ENCODE measurements around the gene HSPG2.
"Not testable (repeated sequence)": the region's sequence is repeated elsewhere in the genome, so short reads cannot be mapped to it uniquely, and the experiment has no call there.

HSPG2 gene

GRCh38 chr1:21955501-21956281 lies 18.6 kb upstream of the HSPG2 start:
- no peak for DNase-seq

GRCh38 chr1:21955058-21955457 lies 17.9 kb upstream of the HSPG2 start:
- no peak for DNase-seq

GRCh38 chr1:21952786-21953520 lies 15.8 kb upstream of the HSPG2 start:
- DNase-seq = no peak

GRCh38 chr1:21951226-21951870 lies 14.2 kb upstream of the HSPG2 start:
- no peak for DNase-seq

- DNase-seq = no peak
Observed at GRCh38 chr1:21950734-21951133, 13.6 kb upstream of the HSPG2 start.

- DNase-seq = no peak
Observed at GRCh38 chr1:21946836-21947587, 9.9 kb upstream of the HSPG2 start.

- no peak for DNase-seq
Observed at GRCh38 chr1:21944733-21945073, 7.6 kb upstream of the HSPG2 start.

- not testable (repeated sequence) for DNase-seq
Observed at GRCh38 chr1:21942959-21943640, 6.0 kb upstream of the HSPG2 start.

- DNase-seq = no peak
Observed at GRCh38 chr1:21942464-21942863, 5.4 kb upstream of the HSPG2 start.

- DNase-seq = no peak
Observed at GRCh38 chr1:21941370-21941769, 4.3 kb upstream of the HSPG2 start.

- no peak for DNase-seq
Observed at GRCh38 chr1:21940492-21940891, 3.4 kb upstream of the HSPG2 start.

- no peak for DNase-seq
Observed at GRCh38 chr1:21939650-21940374, 2.7 kb upstream of the HSPG2 start.

GRCh38 chr1:21938732-21939538 lies 1.8 kb upstream of the HSPG2 start:
- DNase-seq = no peak

- peak; percentile 63 to 78 for DNase-seq
Observed at GRCh38 chr1:21937372-21938121, 437 bp upstream of the HSPG2 start.

GRCh38 chr1:21936366-21937031 lies 611 bp downstream of the HSPG2 start:
- DNase-seq = no peak

GRCh38 chr1:21935891-21936365 lies 1.2 kb downstream of the HSPG2 start:
- no peak for DNase-seq

GRCh38 chr1:21935393-21935804 lies 1.7 kb downstream of the HSPG2 start:
- no peak for DNase-seq

GRCh38 chr1:21933397-21934248 lies 3.5 kb downstream of the HSPG2 start:
- no peak for DNase-seq

- no peak for DNase-seq
Observed at GRCh38 chr1:21932127-21932526, 5.0 kb downstream of the HSPG2 start.

Measured in NCI-H1930 (cell line).